NCI-H226 (cell line): ENCODE results near the gene RPL10.
A peak's percentile ranks its signal among the peaks of the same experiment; 100 is the strongest.

ENCODE experiments used
- DNase-seq: peaks from one replicate; pipeline ENCODE4 v3.0.0-alpha.2; 2015

The RPL10 gene

GRCh38 chrX:154433605-154434004, 35.4 kb downstream of the RPL10 start:
- DNase-seq = no peak

- no peak for DNase-seq
Observed at GRCh38 chrX:154434394-154435168, 36.4 kb downstream of the RPL10 start.

DNA sequence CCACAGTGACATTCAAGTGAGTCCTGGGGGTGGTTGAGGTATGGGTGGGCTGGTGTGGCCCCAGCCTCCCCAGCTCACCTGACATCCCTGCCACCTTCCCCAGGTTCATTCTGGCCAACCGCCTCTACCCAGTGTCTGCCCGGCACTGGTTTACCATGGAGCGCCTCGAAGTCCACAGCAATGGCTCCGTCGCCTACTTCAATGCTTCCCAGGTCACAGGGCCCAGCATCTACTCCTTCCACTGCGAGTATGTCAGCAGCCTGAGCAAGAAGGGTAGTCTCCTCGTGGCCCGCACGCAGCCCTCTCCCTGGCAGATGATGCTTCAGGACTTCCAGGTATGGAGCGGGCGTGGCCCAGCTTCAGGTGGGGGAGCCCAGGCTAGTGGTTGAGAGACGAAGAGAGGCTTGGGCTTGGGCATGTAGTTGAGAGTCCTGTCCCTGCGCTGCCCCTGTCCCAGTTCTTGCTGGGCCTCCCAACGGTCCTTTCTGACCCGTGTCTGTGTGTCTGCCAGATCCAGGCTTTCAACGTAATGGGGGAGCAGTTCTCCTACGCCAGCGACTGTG, 37.1 kb downstream of the RPL10 start:
- DNase-seq = no peak

DNA sequence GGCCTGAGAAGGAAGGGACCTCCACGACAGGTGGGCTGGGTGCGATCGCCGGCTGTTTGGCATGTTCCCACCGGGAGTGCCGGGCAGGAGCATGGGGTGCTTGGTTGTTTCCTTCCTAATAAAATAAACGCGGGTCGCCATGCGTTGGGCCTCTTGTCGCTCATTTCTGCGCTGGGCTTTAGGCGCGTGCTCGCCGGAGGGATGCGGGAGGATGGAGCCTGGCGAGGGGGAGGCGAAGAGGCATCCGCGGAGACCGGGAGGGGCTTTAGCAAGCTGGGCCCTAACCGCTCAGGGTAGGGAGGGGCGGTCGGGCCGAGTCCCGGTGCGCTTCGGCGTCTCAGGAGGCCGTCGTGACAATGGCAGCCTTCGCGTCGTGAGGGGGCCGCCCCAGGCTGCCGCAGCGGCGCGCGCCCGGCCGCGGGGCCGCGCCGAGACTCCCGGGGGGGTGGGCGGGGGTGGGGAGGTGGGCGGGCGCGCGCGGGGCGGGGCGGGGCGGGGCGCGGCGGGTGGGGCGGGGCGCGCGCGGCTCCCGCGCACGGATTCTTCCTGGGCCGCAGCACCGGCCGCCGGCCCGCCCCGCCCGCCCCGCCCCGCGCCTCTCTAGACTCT, 38.3 kb downstream of the RPL10 start:
- DNase-seq = no peak

DNA sequence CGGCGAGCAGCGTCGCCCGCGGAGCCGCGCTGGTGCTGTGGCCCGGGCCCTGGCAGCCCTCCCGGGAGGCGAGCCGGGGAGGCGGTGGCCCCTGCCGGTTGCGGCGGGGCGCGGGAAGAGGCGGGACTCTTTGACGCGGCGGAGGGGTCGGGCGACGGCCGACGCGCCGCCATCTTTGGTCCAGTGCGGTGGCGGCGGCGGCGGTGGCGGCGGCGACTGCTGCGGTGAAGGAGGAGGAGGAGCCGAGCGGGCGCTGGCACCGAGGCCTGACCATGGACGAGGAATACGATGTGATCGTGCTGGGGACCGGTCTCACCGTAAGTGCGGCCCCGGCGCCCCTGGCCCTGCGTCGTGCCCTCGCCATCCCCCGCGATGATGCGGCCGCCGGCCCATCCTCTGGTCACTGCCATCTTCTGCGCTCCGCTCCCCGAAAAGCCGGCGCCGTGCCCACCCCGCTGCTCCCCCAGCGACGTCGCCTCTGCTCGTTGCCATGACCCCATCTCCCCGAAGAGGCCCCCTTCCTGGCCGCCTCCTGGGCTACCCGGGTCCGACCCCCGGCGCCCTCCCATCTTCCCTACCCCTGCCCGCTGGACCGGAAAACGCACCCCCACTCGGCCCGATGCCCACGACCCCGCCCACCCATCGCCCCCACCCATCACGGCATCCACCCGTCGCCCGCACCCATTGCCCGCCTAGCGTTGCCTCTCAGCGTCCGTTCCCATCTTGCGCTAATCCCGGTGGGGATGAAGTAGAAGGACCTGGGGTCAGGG, 39.0 kb downstream of the RPL10 start, which contains the start of gene GDI1:
Gene GDI1, plus strand, starts transcription at position 172 of the 770 bp plus-strand sequence. Its CDS starts 101 bp downstream, at position 273.
- peak; percentile 22 for DNase-seq

GRCh38 chrX:154437971-154438893, 40.1 kb downstream of the RPL10 start:
- no peak for DNase-seq

- DNase-seq = no peak
Observed at GRCh38 chrX:154439841-154440240, 41.7 kb downstream of the RPL10 start.

- DNase-seq = no peak
Observed at GRCh38 chrX:154440623-154441357, 42.6 kb downstream of the RPL10 start.

DNA sequence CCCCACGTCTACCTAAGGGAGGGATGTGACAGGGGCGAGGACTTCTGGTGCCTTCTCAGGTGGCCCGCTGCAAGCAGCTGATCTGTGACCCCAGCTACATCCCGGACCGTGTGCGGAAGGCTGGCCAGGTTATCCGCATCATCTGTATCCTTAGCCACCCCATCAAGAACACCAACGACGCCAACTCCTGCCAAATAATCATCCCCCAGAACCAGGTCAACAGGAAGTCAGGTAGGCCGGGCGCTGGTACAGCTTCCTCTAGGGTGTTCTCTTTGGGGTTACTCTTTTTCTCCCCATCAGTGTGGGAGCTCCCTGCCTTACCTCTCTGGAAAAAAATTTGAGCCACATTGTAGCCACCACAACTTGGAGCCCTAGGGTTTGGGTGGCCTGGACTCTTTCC, 43.4 kb downstream of the RPL10 start:
- no peak for DNase-seq

DNA sequence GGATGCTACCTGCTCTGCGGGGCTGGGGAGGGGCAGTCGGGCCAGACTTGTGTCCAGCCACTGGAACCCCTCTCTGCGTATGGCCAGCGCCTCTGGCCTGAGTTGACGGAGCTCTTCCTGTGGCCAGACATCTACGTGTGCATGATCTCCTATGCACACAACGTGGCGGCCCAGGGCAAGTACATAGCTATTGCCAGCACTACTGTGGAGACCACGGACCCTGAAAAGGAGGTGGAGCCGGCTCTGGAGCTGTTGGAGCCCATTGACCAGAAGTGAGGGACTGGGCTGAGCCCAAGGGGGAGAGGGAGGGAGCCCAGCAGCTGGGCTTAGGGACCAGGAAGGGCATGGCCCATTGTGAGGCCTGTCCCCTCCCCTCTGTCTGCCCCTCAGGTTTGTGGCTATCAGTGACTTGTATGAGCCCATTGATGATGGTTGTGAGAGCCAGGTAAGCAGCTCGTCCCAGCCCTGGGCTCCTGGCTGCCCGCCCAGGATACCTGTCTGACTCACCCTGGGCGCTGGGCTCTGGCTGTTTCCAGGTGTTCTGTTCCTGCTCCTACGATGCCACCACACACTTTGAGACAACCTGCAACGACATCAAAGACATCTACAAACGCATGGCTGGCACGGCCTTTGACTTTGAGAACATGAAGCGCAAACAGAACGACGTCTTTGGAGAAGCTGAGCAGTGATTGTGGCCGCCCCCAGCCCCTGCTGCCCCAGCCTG, 44.0 kb downstream of the RPL10 start:
- DNase-seq = no peak

- DNase-seq = no peak
Observed at GRCh38 chrX:154443479-154443910, 45.3 kb downstream of the RPL10 start.

DNA sequence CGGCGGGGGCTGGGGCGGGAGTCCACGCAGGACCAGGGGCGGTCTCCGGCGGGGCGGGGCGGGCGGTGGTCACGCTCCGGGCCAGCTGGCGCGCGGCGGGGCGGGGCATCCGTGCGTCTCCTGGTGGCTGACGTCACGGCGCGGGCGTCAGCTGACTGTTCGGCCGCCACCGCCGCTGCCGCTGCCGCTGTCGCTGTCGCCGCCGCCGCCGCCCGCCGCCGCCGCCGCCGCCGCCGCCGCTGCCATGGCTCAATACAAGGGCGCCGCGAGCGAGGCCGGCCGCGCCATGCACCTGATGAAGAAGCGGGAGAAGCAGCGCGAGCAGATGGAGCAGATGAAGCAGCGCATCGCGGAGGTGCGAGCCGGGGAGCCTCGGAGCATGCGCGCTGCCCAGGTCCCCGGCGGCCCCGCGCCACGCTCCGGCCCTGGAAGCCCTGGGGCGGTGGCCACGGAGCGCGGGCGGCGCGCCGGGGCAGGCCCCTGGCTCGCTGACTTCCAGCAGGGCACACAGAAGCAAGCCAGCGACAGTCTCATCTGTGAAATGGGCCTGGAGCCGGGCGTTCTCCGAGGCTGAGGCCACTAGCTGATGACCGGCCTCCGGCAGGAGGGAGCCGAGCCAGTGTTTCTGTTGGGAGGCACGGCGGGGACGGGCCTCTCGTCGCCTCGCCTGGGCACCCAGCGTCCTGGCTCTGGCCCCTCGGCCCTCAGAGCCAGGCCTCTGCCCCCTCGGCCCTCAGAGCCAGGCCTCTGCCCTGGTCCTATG, 46.0 kb downstream of the RPL10 start, which contains the start of gene FAM50A:
Gene FAM50A, plus strand, starts transcription at position 150 of the 763 bp plus-strand sequence. Its CDS starts 95 bp downstream, at position 245.
- peak; percentile 45 for DNase-seq

DNA sequence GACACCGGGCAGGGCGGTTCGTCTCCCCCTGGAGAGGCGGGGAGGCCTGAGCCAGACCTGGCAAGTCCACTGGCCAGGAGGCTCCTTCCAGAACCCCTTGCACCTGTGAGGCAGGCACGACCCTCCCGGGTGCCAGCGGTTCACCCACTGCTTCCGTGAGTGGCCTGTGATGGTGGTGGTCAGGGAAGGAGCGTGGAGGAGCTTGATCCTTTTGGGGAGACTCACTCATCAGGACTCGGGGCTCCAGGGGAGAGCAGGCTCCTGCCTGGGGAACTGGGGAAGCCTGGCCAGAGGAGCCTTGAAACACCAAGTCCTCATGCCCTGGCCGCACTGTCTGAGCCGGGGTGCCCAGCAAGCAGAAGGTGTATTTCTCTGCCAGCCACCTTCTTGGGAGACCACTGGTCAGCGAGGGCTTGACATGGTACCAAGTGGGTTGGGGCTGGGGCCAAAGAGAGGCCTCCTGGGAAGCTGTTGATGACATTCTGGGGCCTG, 46.6 kb downstream of the RPL10 start:
- DNase-seq = no peak

- DNase-seq = no peak
Observed at GRCh38 chrX:154445776-154446175, 47.6 kb downstream of the RPL10 start.

DNA sequence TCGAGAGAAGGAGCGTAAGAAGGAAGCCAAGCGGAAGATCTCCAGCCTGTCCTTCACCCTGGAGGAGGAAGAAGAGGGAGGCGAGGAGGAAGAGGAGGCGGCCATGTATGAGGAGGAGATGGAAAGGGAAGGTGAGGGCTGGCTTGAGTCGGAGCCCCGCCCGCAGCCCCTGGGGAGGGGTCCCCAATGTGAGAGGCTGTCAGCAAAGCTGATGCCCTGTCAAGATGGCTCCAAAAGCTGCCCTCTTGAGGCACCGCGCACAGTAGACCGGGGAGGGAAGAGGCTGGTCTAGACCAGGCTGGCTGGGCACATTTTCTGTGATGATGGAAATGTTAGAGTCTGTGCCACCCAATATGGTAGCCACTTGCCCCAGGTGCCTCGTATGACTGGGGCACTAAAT, 48.3 kb downstream of the RPL10 start:
- no peak for DNase-seq

DNA sequence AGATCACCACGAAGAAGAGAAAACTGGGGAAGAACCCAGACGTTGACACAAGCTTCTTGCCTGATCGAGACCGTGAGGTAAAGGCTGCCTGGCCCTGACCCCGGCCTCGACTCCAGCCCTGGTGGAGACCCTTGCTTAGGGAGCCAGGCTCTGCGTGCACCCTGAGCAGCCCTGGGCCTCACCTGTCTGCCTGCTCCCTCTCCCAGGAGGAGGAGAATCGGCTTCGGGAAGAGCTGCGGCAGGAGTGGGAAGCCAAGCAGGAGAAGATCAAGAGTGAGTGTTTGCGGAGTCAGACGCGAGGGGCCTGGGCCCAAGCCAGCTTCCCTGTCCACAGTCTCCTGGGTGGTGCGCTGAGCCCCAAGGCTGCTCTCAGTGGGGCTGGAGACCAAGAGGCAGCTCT, 50.3 kb downstream of the RPL10 start:
- DNase-seq = no peak

- DNase-seq = no peak
Observed at GRCh38 chrX:154449618-154450017, 51.4 kb downstream of the RPL10 start.

DNA sequence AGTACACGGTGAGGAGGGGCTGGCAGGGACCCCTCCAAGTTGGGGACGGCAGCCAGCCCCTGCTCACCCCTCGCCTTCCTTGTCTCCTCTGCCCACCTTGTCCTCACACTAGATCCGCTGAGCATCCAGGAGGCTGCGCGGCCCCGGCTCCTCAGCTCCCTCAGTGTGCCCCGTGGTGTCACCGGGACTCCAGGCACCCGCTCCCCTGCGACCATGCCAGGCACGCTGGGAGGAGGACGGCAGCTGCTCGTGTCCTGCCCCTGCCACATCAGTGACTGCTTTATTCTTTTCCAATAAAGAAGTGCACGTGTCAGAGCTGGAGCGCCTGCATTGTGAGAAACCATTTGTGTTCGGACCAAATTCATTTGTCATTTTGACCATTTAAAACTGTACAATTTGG, 52.1 kb downstream of the RPL10 start:
- DNase-seq = no peak
